D721Med (cell line): Measurements from ENCODE around the gene PTGFRN.
"Not testable (repeated sequence)": the region's sequence is repeated elsewhere in the genome, so short reads cannot be mapped to it uniquely, and the experiment has no call there.

Experiments
- DNase-seq: peaks from one replicate; pipeline ENCODE4 v3.0.0; 2011; ENCODE audit warnings: low spot score; ENCODE audit not compliant: insufficient read length
- FAIRE-seq: peaks from 2 replicates; lab custom pipeline; 2011; peaks lifted over from hg19 to GRCh38; lab: Jason Lieb, UNC
- CTCF ChIP-seq: IDR thresholded peaks from 2 replicates; pipeline ENCODE4 v1.5.1; 2012; ENCODE audit warnings: mild to moderate bottlenecking, control low read depth; ENCODE audit not compliant: insufficient read depth; ENCODE audit errors: missing control alignments

PTGFRN gene

GRCh38 chr1:116871779-116872146 is 38.0 kb upstream of the PTGFRN start:
- TF ChIP-seq CTCF = no peak
- no peak for DNase-seq
- FAIRE-seq = no peak

- TF ChIP-seq CTCF = no peak
- DNase-seq (no peak), FAIRE-seq (no peak)
Observed at GRCh38 chr1:116873680-116874271, 35.9 kb upstream of the PTGFRN start.

GRCh38 chr1:116874733-116875249 is 34.9 kb upstream of the PTGFRN start:
- no peak for DNase-seq
- no peak for TF ChIP-seq CTCF
- no peak for FAIRE-seq

GRCh38 chr1:116875391-116875790 is 34.3 kb upstream of the PTGFRN start:
- FAIRE-seq (no peak), DNase-seq (no peak)
- no peak for TF ChIP-seq CTCF

- not testable (repeated sequence) for FAIRE-seq, DNase-seq
Observed at GRCh38 chr1:116875946-116876345, 33.8 kb upstream of the PTGFRN start.

- FAIRE-seq (no peak), DNase-seq (no peak)
- TF ChIP-seq CTCF = no peak
Observed at GRCh38 chr1:116877141-116877818, 32.4 kb upstream of the PTGFRN start.

GRCh38 chr1:116878804-116879477 is 30.8 kb upstream of the PTGFRN start:
- DNase-seq (no peak), FAIRE-seq (no peak)
- TF ChIP-seq CTCF = no peak
